Stimulated activated naive CD8-positive, alpha-beta T cell treated with anti-CD3 and anti-CD28 coated beads, Interleukin-15, Interleukin-2, amounts not matched to agents 100 ng/mL and 50 ng/mL, for 24 hours (primary cell): ENCODE results near the gene CELA3B.
A peak's percentile ranks its signal among the peaks of the same experiment; 100 is the strongest.
"Not testable (repeated sequence)": the region's sequence is repeated elsewhere in the genome, so short reads cannot be mapped to it uniquely, and the experiment has no call there.

Experiments
- H3K27ac Mint-ChIP-seq: one replicate; pipeline ENCODE4 v1.8.0; 2021; ENCODE audit warnings: mild to moderate bottlenecking, mixed read lengths
- H3K27me3 Mint-ChIP-seq: one replicate; pipeline ENCODE4 v1.8.0; 2021; ENCODE audit warnings: mixed read lengths
- H3K36me3 Mint-ChIP-seq: one replicate; pipeline ENCODE4 v1.8.0; 2021; ENCODE audit warnings: low read depth, mixed read lengths
- H3K4me1 Mint-ChIP-seq: one replicate; pipeline ENCODE4 v1.8.0; 2021; ENCODE audit warnings: low read depth, mixed read lengths
- H3K4me3 Mint-ChIP-seq: one replicate; pipeline ENCODE4 v1.8.0; 2021; ENCODE audit warnings: mild to moderate bottlenecking, mixed read lengths
- H3K9me3 Mint-ChIP-seq: one replicate; pipeline ENCODE4 v1.8.0; 2021; ENCODE audit warnings: mixed read lengths

The CELA3B gene

DNA sequence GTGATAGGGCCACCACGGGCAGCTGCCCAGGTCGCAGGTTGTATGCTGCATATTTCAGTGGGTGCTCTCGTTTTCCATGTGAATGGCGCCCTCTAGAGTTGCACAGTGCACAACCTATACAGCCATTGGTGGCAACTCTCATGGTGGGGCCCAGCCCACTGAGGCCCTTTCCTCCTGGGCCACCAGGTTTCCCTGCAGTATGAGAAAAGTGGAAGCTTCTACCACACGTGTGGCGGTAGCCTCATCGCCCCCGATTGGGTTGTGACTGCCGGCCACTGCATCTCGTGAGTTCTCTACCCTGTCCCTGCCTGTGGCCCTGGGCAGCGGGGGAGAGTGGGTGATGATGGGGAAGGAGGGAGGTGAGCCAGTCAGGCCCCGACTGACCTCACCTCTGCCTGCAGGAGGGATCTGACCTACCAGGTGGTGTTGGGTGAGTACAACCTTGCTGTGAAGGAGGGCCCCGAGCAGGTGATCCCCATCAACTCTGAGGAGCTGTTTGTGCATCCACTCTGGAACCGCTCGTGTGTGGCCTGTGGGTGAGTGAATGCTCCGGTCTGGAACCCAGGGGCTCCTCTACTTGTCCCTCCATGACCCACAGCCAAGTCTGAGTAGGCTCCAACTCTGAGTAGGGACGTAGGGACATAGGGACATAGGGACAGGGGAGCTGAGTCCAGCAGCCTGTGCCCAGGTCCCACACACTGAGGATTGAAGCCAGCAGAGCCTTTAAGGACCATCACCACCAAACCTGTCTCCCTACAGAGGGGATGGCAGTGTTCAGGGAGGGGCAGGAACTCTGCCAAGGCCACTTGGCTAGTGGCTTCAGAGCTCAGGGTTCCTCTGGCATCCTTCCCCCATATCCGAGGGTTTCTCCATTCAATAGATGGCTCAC is 28.7 kb downstream of the CELA3B start:
- not testable (repeated sequence) for H3K36me3 Mint-ChIP-seq, H3K4me1 Mint-ChIP-seq, H3K27ac Mint-ChIP-seq, H3K4me3 Mint-ChIP-seq, H3K9me3 Mint-ChIP-seq, H3K27me3 Mint-ChIP-seq

DNA sequence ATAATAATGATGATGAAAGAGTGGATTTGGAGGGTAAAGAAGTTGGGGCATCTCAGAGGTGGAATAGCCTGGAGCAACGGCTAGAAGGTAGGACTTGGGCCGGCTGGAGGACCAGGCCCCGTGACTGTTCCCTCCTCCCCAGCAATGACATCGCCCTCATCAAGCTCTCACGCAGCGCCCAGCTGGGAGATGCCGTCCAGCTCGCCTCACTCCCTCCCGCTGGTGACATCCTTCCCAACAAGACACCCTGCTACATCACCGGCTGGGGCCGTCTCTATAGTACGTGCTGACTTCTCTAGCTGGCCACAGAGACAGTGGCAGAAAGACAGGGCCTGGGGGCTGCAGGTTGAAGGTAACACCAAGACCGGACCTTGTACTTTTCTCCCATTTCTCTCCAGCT is 29.9 kb downstream of the CELA3B start:
- H3K4me3 Mint-ChIP-seq, H3K4me1 Mint-ChIP-seq, H3K36me3 Mint-ChIP-seq, H3K27me3 Mint-ChIP-seq, H3K27ac Mint-ChIP-seq, H3K9me3 Mint-ChIP-seq: not testable (repeated sequence)

DNA sequence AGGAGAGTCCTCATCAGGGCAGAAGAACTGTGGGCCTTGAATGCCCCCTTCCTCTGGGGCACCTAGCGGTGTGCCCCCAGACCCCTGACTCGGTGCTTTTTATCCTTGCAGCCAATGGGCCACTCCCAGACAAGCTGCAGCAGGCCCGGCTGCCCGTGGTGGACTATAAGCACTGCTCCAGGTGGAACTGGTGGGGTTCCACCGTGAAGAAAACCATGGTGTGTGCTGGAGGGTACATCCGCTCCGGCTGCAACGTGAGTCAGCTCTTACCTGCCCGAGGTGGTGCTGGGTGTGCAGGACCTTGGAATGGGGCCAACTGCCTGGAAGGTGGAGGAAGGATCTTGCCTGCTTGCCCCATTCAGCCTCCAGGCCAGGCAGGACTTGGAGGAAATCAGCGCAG is 30.4 kb downstream of the CELA3B start:
- H3K4me3 Mint-ChIP-seq, H3K27ac Mint-ChIP-seq, H3K4me1 Mint-ChIP-seq, H3K27me3 Mint-ChIP-seq, H3K9me3 Mint-ChIP-seq, H3K36me3 Mint-ChIP-seq: not testable (repeated sequence)

DNA sequence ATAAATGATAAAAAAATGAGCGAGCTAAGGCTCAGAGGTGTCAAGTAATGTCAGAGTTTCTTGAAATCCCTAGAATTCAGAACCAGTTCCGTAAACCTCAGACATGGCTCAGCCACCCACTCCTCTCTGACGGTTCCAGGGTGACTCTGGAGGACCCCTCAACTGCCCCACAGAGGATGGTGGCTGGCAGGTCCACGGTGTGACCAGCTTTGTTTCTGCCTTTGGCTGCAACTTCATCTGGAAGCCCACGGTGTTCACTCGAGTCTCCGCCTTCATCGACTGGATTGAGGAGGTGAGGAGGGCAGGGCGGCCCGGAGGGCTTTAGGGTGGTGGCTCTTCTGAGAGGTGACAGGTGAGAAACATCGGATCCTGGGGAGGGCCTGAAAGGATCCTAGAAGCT is 32.7 kb downstream of the CELA3B start:
- not testable (repeated sequence) for H3K27me3 Mint-ChIP-seq, H3K4me1 Mint-ChIP-seq, H3K9me3 Mint-ChIP-seq, H3K27ac Mint-ChIP-seq, H3K36me3 Mint-ChIP-seq, H3K4me3 Mint-ChIP-seq

DNA sequence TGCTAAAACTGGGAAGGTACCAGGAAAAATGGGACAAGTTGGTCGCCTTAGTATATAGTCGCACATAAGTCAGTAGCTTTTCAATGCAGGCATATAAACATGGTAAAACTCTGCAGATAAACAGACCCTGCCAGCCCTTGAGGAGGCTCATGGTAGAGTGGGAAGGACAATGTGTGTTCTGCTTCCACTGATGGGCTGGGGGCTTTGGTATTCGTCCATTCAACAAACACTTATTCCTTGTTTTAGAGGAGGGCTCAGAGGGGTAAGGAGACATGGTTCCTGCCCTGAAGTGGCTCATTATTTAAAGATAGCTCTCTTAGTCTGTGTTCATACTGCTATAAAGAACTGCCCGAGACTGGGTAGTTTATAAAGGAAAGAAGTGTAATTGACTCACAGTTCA is 35.9 kb downstream of the CELA3B start:
- not testable (repeated sequence) for H3K4me3 Mint-ChIP-seq, H3K27ac Mint-ChIP-seq, H3K27me3 Mint-ChIP-seq, H3K9me3 Mint-ChIP-seq, H3K4me1 Mint-ChIP-seq, H3K36me3 Mint-ChIP-seq

DNA sequence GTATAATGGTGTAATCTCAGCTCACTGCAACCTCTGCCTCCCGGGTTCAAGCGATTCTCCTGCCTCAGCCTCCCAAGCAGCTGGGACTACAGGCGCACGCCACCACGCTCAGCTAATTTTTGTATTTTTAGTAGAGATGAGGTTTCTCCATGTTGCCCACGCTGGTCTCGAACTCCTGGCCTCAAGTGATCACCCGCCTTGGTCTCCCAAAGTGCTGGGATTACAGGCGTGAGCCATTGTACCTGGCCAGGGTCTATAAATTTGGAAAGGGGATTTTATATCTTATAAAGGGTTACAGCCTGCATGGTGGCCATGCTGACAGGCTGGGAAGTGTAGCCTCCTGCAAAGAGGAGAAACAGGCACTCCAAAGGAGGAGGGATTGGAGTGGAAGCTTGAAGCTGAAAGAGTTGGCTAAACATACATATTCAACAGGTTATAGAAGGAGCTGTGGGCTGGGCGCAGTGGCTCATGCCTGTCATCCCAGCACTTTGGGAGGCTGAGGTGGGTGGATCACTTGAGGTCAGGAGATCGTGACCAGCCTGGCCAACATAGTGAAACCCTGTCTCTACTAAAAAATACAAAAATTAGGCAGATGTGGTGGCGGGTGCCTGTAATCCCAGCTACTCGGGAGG is 37.9 kb downstream of the CELA3B start:
- not testable (repeated sequence) for H3K9me3 Mint-ChIP-seq, H3K36me3 Mint-ChIP-seq, H3K27me3 Mint-ChIP-seq, H3K4me3 Mint-ChIP-seq
- peaks cover 16% of the 10 kb centered on the region for H3K4me1 Mint-ChIP-seq
- H3K27ac Mint-ChIP-seq, result peak overlapping the region; percentile 36

DNA sequence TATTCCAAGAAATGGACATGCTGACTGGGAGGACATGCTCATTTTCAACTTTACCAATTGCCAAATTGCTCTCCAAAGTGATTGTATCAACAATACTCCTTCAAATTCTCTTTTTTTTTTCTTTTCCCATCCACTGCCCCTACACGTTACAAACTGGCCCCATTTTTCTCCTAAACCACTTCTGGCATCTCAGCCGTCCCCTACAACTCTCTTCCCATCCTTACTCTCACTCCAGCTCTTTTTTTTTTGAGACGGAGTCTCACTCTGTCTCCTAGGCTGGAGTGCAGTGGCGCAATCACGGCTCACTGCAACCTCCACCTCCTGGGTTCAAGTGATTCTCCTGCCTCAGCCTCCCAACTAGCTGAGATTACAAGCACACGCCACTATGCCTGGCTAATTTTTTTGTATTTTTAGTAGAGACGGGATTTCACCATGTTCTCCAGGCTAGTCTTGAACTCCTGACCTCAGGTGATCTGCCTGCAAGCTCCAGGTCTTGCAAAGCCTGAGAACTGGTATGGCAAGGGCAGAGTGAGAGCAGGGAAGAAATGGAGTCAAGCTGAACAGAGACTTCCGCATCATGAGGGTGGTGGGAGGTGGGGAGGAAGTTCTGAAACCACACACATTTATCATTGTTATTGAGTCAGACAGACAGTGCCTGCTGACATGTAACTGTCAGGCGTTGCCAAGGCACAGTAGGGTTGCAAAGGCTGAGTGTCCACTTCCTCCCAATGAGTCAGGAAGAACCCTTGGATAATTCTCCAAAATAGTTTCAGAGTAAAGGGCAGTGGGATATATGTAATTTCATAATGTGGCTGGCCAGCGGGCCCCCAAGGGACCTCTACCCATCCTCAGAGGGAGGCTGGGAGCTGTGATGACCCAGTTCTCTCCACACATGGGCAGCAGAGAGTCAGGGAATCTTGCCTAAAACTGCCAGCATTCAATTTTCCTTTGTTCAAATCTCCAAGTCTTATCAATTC is 42.0 kb downstream of the CELA3B start:
- peaks cover 28% of the 10 kb centered on the region for H3K4me1 Mint-ChIP-seq
- H3K27ac Mint-ChIP-seq, result peak overlapping the region; percentile 53
- H3K36me3 Mint-ChIP-seq, result no peaks in the 10 kb centered on the region
- no peaks in the 10 kb centered on the region for H3K9me3 Mint-ChIP-seq
- H3K4me3 Mint-ChIP-seq, result peak overlapping the region; percentile 35
- no peaks in the 10 kb centered on the region for H3K27me3 Mint-ChIP-seq

DNA sequence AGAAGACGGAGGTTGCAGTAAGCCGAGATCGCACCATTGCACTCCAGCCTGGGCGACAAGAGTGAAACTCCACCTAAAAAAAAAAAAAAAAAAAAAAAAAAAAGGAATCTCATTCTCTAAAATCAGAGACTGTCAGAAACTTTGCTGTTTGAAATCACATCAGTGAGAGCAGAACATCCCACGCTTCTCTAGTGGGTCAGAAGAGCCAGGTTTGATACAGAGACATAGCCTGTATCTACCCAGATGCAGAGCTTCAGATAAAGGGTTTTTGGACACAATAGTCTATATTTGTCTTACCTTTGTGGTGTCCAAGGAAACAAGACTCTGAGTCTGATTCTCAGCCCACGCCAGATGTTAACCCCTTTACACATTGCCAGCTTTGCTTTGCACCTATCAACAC is 44.2 kb downstream of the CELA3B start:
- no peaks in the 10 kb centered on the region for H3K36me3 Mint-ChIP-seq
- H3K4me1 Mint-ChIP-seq, result peaks cover 44% of the 10 kb centered on the region
- H3K27me3 Mint-ChIP-seq, result no peaks in the 10 kb centered on the region
- H3K4me3 Mint-ChIP-seq, result no peak overlapping the region
- H3K27ac Mint-ChIP-seq, result no peak overlapping the region
- H3K9me3 Mint-ChIP-seq, result no peaks in the 10 kb centered on the region

DNA sequence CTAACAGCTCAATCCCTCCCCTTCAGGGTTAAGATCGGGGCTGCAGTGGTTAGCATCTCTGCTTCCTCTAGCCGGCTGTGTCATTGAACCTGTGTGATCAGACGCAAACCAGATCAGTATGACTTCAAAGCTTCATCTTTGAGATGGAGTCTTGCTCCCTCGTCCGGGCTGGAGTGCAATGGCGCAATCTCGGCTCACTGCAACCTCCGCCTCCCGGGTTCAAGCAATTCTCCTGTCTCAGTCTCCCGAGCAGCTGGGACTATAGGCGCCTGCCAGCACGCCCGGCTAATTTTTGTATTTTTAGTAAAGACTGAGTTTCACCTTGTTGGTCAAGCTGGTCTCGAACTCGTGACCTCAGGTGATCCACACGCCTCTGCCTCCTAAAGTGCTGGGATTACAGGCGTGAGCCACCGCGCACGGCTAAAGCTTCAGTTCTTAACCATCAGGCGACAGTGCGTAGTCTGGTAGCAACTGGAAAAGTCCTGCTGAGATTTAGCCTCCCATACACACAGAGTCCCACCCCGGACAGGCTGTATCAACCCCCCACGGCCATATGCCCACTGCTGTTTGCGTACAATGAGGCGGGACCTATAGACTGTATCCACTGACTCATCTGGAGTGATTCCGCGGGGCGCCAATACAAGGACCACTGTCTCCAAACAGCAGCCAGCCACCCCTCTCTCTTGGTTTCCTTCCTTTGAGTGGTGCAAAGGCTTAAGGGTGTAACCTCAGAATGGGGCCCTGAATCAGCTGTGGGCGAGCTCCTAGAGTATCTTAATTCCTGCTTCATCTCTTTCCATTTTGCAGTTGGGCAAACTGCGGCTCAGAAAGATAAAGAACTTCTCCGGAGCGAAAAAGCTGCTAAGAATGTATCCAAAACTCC is 47.9 kb downstream of the CELA3B start:
- no peaks in the 10 kb centered on the region for H3K36me3 Mint-ChIP-seq
- H3K9me3 Mint-ChIP-seq, result no peaks in the 10 kb centered on the region
- peak overlapping the region; percentile 99 for H3K27ac Mint-ChIP-seq
- peaks cover 51% of the 10 kb centered on the region for H3K4me1 Mint-ChIP-seq
- no peaks in the 10 kb centered on the region for H3K27me3 Mint-ChIP-seq
- H3K4me3 Mint-ChIP-seq, result peak overlapping the region; percentile 89

DNA sequence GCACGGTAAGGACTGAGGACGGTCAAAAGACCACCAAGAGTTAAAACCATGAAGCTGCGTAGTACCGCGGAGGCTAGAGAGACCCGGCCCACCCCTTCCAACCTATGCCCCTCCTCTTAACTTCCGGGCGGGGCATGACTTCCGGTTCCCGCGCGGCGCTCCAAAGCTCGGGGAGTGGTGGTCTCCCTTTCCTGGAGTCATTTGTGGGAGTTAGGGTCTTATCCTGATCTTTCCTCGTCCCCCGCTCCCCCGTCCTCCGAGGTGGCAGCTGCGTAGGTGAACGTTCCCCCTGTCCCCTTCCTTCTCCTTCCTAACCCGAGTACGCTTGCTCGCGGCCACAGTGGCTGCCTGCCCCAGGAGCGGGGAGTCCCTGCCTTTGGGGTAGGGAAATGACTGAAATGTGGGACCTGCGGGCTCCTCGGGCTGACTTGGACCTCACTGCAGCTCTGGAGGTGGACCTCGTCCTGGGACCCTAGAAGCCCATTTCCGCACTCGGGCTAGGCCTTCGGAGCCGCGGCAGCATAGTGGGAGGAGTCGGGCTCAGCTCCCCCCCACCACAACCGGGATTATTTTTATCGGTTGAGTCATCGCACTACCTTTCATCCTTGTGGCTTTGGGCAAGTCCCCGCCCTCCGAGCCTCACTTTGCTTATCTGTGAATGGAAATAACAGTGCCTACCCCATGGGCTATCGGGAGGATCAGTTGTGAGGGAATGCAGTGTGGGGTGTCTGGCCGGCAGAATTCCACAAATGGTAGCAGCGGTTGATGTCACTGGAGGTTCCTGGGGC is 48.7 kb downstream of the CELA3B start:
- H3K27me3 Mint-ChIP-seq, result no peaks in the 10 kb centered on the region
- peaks cover 56% of the 10 kb centered on the region for H3K4me1 Mint-ChIP-seq
- no peaks in the 10 kb centered on the region for H3K9me3 Mint-ChIP-seq
- no peaks in the 10 kb centered on the region for H3K36me3 Mint-ChIP-seq
- peak overlapping the region; percentile 89 for H3K4me3 Mint-ChIP-seq
- peak overlapping the region; percentile 99 for H3K27ac Mint-ChIP-seq

DNA sequence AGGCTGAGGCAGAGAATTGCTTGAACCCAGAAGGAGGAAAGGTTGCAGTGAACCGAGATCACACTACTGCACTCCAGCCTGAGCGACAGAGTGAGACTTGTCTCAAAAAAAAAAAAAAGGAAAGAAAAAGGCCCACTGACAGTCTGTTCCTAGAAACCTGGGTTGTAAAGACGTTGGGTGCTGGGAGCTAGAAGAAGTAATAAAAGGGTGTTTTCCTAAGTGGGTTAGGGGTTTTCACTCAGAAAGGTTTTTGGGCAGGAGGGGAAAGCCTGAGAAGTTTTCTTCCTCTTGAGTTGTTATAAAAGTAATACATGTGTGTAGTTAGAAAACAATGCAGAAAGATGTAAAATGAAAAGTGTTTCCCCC is 50.1 kb downstream of the CELA3B start:
- Mint-ChIP-seq H3K4me3 (peak overlapping the region; percentile 89), H3K4me1 (peaks cover 66% of the 10 kb centered on the region), H3K9me3 (no peaks in the 10 kb centered on the region), H3K27ac (peak overlapping the region; percentile 99), H3K36me3 (no peaks in the 10 kb centered on the region), H3K27me3 (no peaks in the 10 kb centered on the region)

DNA sequence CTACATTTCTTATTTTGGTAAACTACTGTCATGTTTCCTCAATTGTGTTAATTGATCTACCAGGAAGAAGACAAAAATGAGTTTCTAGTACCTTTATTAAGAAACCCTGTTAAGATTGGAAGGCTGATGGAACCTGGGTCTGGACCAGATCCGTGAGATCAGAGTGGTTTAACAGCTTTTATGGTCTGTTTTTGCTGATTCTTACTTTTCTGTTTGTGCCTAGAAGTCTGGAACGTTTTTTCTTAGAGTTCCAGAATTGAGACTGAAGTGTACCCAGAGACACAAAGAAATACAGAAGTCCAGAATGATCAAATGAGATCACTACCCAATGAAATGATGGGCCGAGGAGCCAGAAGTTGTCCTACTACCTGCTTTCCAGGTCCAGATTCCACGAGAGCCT is 53.2 kb downstream of the CELA3B start:
- no peaks in the 10 kb centered on the region for H3K9me3 Mint-ChIP-seq
- no peaks in the 10 kb centered on the region for H3K27me3 Mint-ChIP-seq
- no peak overlapping the region for H3K4me3 Mint-ChIP-seq
- no peaks in the 10 kb centered on the region for H3K36me3 Mint-ChIP-seq
- peaks cover 51% of the 10 kb centered on the region for H3K4me1 Mint-ChIP-seq
- H3K27ac Mint-ChIP-seq, result no peak overlapping the region

DNA sequence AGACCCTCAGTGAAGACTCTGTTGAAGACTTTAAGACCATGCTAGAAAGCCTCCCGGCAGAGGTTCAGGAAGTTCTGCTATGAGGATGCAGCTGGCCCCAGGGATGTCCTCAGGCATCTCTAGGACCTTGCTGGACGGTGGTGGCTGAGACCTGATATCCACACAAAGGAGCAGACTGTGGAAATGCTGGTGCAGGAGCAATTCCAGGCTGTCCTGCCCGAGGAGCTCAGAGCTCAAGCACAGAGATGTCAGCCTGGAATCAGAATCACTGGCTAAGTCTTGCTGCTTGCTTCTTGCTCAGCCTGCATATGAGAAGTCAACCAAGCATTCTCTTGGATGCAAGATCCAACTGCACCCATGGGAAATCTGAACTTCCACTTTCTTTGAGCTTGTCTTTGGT is 53.7 kb downstream of the CELA3B start:
- no peak overlapping the region for H3K4me3 Mint-ChIP-seq
- H3K27ac Mint-ChIP-seq, result no peak overlapping the region
- no peaks in the 10 kb centered on the region for H3K9me3 Mint-ChIP-seq
- H3K36me3 Mint-ChIP-seq, result no peaks in the 10 kb centered on the region
- H3K4me1 Mint-ChIP-seq, result peaks cover 51% of the 10 kb centered on the region
- H3K27me3 Mint-ChIP-seq, result no peaks in the 10 kb centered on the region
